Measurements from ENCODE around the gene ABCE1.

DNA sequence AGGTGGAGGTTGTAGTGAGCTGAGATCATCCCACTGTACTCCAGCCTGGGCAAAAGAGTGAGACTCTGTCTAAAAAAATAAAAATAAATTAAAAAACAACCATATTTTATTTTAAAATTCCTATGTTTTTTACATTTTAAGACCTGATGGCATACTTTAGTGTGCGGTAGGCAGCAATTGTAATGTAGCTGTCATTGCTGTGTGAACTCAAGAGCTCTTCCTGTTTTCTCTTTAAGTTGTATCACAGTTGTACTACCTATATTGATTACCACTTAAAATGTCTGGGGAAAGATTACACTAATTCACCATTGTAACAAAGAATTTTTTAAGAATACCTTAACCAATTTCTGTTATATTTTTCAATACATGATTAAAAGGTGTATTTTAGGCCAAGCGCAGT is 27.3 kb downstream of the ABCE1 start:
- TF ChIP-seq, protein P1, sequence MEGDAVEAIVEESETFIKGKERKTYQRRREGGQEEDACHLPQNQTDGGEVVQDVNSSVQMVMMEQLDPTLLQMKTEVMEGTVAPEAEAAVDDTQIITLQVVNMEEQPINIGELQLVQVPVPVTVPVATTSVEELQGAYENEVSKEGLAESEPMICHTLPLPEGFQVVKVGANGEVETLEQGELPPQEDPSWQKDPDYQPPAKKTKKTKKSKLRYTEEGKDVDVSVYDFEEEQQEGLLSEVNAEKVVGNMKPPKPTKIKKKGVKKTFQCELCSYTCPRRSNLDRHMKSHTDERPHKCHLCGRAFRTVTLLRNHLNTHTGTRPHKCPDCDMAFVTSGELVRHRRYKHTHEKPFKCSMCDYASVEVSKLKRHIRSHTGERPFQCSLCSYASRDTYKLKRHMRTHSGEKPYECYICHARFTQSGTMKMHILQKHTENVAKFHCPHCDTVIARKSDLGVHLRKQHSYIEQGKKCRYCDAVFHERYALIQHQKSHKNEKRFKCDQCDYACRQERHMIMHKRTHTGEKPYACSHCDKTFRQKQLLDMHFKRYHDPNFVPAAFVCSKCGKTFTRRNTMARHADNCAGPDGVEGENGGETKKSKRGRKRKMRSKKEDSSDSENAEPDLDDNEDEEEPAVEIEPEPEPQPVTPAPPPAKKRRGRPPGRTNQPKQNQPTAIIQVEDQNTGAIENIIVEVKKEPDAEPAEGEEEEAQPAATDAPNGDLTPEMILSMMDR (IDR thresholded peaks at IDR 0.05), result no peak
- TF ChIP-seq POLR2A (IDR thresholded peaks at IDR 0.05; ENCODE audit: low read depth) (no peak), POLR2AphosphoS5 (IDR thresholded peaks at IDR 0.05) (no peak), EP300 (IDR thresholded peaks at IDR 0.05) (no peak)

All from esophagus muscularis mucosa (tissue), 4 donors.